Sigmoid colon (tissue), 4 donors: Measurements from ENCODE around the gene SLC16A3.

Experiments
- POLR2AphosphoS5 ChIP-seq, 4 donors: sonication (generic); formaldehyde crosslinking; IDR thresholded peaks; one replicate each; pipeline ENCODE4 v1.6.1; 2017; ENCODE audit warnings: antibody characterized with exemption in 4 of 4
- TF ChIP-seq, protein P1 (sequence below), 4 experiments: fragments of 450-650 bp in 3 of 4; fragments of 200-600 bp in 1 of 4; IDR thresholded peaks; one replicate each; pipeline ENCODE4 v1.5.1; 2016 to 2019; ENCODE audit warnings: antibody characterized with exemption in 4 of 4, mild to moderate bottlenecking in 3 of 4, moderate library complexity in 2 of 4

DNA sequence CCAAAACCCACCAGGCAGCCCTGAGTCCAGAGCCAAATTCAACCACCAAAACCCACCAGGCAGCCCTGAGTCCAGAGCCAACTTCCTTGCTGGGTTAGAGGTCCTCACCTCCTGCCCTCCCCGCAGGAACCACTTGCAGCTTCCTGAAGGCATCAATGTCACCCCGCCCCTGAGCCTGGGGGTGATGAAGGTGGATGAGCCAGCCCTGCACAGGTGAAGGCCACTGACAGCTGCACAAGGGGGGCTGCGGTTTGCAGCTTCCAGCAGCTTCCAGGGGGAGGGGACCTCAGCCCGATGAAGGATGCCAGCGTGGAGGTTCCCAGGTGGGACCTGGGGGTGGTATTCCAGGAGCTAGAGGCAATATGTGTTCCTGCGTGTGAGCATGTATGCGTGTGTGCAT lies 52.2 kb downstream of the SLC16A3 start:
- TF ChIP-seq, protein P1, sequence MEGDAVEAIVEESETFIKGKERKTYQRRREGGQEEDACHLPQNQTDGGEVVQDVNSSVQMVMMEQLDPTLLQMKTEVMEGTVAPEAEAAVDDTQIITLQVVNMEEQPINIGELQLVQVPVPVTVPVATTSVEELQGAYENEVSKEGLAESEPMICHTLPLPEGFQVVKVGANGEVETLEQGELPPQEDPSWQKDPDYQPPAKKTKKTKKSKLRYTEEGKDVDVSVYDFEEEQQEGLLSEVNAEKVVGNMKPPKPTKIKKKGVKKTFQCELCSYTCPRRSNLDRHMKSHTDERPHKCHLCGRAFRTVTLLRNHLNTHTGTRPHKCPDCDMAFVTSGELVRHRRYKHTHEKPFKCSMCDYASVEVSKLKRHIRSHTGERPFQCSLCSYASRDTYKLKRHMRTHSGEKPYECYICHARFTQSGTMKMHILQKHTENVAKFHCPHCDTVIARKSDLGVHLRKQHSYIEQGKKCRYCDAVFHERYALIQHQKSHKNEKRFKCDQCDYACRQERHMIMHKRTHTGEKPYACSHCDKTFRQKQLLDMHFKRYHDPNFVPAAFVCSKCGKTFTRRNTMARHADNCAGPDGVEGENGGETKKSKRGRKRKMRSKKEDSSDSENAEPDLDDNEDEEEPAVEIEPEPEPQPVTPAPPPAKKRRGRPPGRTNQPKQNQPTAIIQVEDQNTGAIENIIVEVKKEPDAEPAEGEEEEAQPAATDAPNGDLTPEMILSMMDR (IDR thresholded peaks at IDR 0.05) = no peak
- TF ChIP-seq POLR2AphosphoS5 (IDR thresholded peaks at IDR 0.05) = no peak
